HCT116 (cell line): Measurements from ENCODE around the gene SYNE4. TPM values are rescaled to one million over a fixed set of nuclear protein-coding genes. Genes with fewer than 3 reads are reported as not detected.

ENCODE experiments used
- JUND ChIP-seq: IDR thresholded peaks from 2 replicates; pipeline ENCODE4 v1.6.1; 2012
- SIN3A ChIP-seq: IDR thresholded peaks from 2 replicates; pipeline ENCODE4 v1.6.1; 2012; ENCODE audit warnings: low read depth
- SRF ChIP-seq: IDR thresholded peaks from 2 replicates; pipeline ENCODE4 v1.6.1; 2012; ENCODE audit warnings: low read depth
- TCF7L2 ChIP-seq: IDR thresholded peaks from 2 replicates; pipeline ENCODE4 v1.7.0; 2011; ENCODE audit warnings: borderline replicate concordance, inconsistent platforms; ENCODE audit not compliant: insufficient read depth, insufficient read length; ENCODE audit errors: extremely low read depth
- ZFX ChIP-seq: fragments of 450-650 bp; IDR thresholded peaks from 2 replicates; pipeline ENCODE4 v1.6.1; 2017
- total RNA-seq: library from RNA; stranded (reverse); gene quantifications from one replicate; pipeline ENCODE4 v1.2.1, GENCODE V29; 2021; ENCODE audit not compliant: unreplicated experiment
- TF ChIP-seq, protein P1 (sequence below): IDR thresholded peaks from 2 replicates; pipeline ENCODE4 v1.6.1; 2012; ENCODE audit warnings: low read depth
- TF ChIP-seq, protein P2 (sequence below): IDR thresholded peaks from 2 replicates; pipeline ENCODE4 v1.6.1; 2012
- TF ChIP-seq, protein P3 (sequence below): IDR thresholded peaks from 2 replicates; pipeline ENCODE4 v1.6.1; 2012
- TF ChIP-seq, protein P4 (sequence below): IDR thresholded peaks from 2 replicates; pipeline ENCODE4 v1.6.1; 2011; ENCODE audit warnings: mild to moderate bottlenecking, low read length, moderate library complexity; ENCODE audit not compliant: insufficient replicate concordance; ENCODE audit errors: extremely low read depth

Gene SYNE4
- total RNA-seq, 1 experiment from 2014 or later = 27.9 TPM

DNA sequence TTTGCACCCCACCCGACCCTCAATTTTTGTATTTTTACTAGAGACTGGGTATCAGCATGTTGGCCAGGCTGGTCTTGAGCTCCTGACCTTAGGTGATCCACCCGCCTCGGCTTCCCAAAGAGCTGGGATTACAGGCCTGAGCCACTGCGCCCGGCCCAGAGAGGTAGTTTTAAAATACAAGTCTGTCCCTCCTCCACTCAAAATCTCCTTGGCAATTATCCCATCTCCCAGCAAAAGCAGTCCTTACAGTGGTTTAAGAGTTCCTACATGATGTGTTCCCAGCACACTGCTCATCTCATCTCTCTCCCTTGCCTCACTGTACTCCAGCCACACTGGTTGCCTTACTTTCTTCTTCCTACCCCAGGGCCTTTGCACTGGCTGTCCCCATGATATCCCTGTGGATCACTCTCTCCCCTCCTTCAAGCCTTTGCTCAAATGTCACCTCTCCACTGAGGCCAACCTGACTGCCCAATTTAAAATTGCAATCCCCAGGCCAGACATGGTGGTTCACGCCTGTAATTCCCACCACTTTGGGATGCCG lies 48.1 kb downstream of the SYNE4 start (continued):
- TF ChIP-seq, protein P1, sequence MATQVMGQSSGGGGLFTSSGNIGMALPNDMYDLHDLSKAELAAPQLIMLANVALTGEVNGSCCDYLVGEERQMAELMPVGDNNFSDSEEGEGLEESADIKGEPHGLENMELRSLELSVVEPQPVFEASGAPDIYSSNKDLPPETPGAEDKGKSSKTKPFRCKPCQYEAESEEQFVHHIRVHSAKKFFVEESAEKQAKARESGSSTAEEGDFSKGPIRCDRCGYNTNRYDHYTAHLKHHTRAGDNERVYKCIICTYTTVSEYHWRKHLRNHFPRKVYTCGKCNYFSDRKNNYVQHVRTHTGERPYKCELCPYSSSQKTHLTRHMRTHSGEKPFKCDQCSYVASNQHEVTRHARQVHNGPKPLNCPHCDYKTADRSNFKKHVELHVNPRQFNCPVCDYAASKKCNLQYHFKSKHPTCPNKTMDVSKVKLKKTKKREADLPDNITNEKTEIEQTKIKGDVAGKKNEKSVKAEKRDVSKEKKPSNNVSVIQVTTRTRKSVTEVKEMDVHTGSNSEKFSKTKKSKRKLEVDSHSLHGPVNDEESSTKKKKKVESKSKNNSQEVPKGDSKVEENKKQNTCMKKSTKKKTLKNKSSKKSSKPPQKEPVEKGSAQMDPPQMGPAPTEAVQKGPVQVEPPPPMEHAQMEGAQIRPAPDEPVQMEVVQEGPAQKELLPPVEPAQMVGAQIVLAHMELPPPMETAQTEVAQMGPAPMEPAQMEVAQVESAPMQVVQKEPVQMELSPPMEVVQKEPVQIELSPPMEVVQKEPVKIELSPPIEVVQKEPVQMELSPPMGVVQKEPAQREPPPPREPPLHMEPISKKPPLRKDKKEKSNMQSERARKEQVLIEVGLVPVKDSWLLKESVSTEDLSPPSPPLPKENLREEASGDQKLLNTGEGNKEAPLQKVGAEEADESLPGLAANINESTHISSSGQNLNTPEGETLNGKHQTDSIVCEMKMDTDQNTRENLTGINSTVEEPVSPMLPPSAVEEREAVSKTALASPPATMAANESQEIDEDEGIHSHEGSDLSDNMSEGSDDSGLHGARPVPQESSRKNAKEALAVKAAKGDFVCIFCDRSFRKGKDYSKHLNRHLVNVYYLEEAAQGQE = no peak
- TF ChIP-seq JUND (no peak), SIN3A (no peak), ZFX (no peak), SRF (no peak), TCF7L2 (no peak)
- TF ChIP-seq, protein P2, sequence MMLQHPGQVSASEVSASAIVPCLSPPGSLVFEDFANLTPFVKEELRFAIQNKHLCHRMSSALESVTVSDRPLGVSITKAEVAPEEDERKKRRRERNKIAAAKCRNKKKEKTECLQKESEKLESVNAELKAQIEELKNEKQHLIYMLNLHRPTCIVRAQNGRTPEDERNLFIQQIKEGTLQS = no peak
- TF ChIP-seq, protein P3, sequence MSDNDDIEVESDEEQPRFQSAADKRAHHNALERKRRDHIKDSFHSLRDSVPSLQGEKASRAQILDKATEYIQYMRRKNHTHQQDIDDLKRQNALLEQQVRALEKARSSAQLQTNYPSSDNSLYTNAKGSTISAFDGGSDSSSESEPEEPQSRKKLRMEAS = no peak
- TF ChIP-seq, protein P4, sequence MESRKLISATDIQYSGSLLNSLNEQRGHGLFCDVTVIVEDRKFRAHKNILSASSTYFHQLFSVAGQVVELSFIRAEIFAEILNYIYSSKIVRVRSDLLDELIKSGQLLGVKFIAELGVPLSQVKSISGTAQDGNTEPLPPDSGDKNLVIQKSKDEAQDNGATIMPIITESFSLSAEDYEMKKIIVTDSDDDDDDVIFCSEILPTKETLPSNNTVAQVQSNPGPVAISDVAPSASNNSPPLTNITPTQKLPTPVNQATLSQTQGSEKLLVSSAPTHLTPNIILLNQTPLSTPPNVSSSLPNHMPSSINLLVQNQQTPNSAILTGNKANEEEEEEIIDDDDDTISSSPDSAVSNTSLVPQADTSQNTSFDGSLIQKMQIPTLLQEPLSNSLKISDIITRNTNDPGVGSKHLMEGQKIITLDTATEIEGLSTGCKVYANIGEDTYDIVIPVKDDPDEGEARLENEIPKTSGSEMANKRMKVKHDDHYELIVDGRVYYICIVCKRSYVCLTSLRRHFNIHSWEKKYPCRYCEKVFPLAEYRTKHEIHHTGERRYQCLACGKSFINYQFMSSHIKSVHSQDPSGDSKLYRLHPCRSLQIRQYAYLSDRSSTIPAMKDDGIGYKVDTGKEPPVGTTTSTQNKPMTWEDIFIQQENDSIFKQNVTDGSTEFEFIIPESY = no peak
